H9 (cell line): ENCODE measurements around the gene NFU1. TPM values are rescaled to one million over a fixed set of nuclear protein-coding genes. Genes with fewer than 3 reads are reported as not detected.

ENCODE experiments used
- DNase-seq: peaks from one replicate; pipeline ENCODE4 v3.0.0-alpha.2; 2017
- H2AFZ ChIP-seq: one replicate; pipeline ENCODE4 v1.6.1; 2013; ENCODE audit warnings: mild to moderate bottlenecking, low read length, control low read depth, moderate library complexity
- H2AK5ac ChIP-seq: 2 replicates; pipeline ENCODE4 v1.6.1; 2013; ENCODE audit warnings: low read length, control low read depth, mixed read lengths; ENCODE audit not compliant: insufficient read length
- H2BK120ac ChIP-seq: one replicate; pipeline ENCODE4 v1.6.1; 2013; ENCODE audit warnings: low read depth, mild to moderate bottlenecking, low read length, control low read depth, inconsistent platforms; ENCODE audit not compliant: poor library complexity, severe bottlenecking
- H2BK12ac ChIP-seq: 2 replicates; pipeline ENCODE4 v1.6.1; 2013; ENCODE audit warnings: low read length, control low read depth, mixed read lengths, low read depth; ENCODE audit not compliant: insufficient read length
- H2BK15ac ChIP-seq: 2 replicates; pipeline ENCODE4 v1.6.1; 2013; ENCODE audit warnings: low read depth, low read length, control low read depth
- H2BK20ac ChIP-seq: one replicate; pipeline ENCODE4 v1.6.1; 2013; ENCODE audit warnings: low read depth, mild to moderate bottlenecking, low read length, control low read depth, inconsistent platforms; ENCODE audit not compliant: poor library complexity, severe bottlenecking
- H2BK5ac ChIP-seq: 2 replicates; pipeline ENCODE4 v1.6.1; 2013; ENCODE audit warnings: low read length, control low read depth, mixed read lengths; ENCODE audit not compliant: insufficient read length
- H3K14ac ChIP-seq: 2 replicates; pipeline ENCODE4 v1.6.1; 2013; ENCODE audit warnings: low read length, control low read depth; ENCODE audit not compliant: insufficient read depth
- H3K18ac ChIP-seq: 2 replicates; pipeline ENCODE4 v1.6.1; 2013; ENCODE audit warnings: low read depth, mild to moderate bottlenecking, mixed read lengths, low read length, control low read depth; ENCODE audit not compliant: insufficient read length
- H3K23ac ChIP-seq: 2 replicates; pipeline ENCODE4 v1.6.1; 2013; ENCODE audit warnings: low read length, control low read depth, mixed read lengths, low read depth; ENCODE audit not compliant: insufficient read length
- H3K23me2 ChIP-seq: 2 replicates; pipeline ENCODE4 v1.6.1; 2013; ENCODE audit warnings: low read depth, mild to moderate bottlenecking, mixed read lengths, low read length, control low read depth; ENCODE audit not compliant: insufficient read length, poor library complexity, severe bottlenecking
- H3K27ac ChIP-seq: 2 replicates; pipeline ENCODE4 v1.5.1; 2013; ENCODE audit warnings: low read length, control low read depth, mixed read lengths, low read depth; ENCODE audit not compliant: insufficient read length
- H3K27me3 ChIP-seq: 2 replicates; pipeline ENCODE4 v1.6.1; 2013; ENCODE audit warnings: low read length, control low read depth, inconsistent platforms; ENCODE audit not compliant: insufficient read depth
- H3K4ac ChIP-seq: 2 replicates; pipeline ENCODE4 v1.6.1; 2013; ENCODE audit warnings: low read depth, mild to moderate bottlenecking, control low read depth, inconsistent platforms, low read length, moderate library complexity
- H3K4me1 ChIP-seq: 2 replicates; pipeline ENCODE4 v1.6.1; 2013; ENCODE audit warnings: low read length, control low read depth, inconsistent platforms; ENCODE audit not compliant: insufficient read depth
- H3K4me2 ChIP-seq: 2 replicates; pipeline ENCODE4 v1.6.1; 2013; ENCODE audit warnings: low read length, control low read depth, mixed read lengths; ENCODE audit not compliant: insufficient read length, insufficient read depth
- H3K56ac ChIP-seq: 2 replicates; pipeline ENCODE4 v1.6.1; 2013; ENCODE audit warnings: low read depth, mild to moderate bottlenecking, mixed read lengths, low read length, control low read depth; ENCODE audit not compliant: insufficient read length
- H3K79me1 ChIP-seq: 2 replicates; pipeline ENCODE4 v1.6.1; 2013; ENCODE audit warnings: low read depth, mild to moderate bottlenecking, moderate library complexity, low read length, control low read depth, inconsistent platforms; ENCODE audit not compliant: insufficient read depth, poor library complexity, severe bottlenecking
- H3K79me2 ChIP-seq: 2 replicates; pipeline ENCODE4 v1.6.1; 2013; ENCODE audit warnings: low read length, control low read depth, inconsistent platforms; ENCODE audit not compliant: insufficient read depth
- H3K9ac ChIP-seq: 2 replicates; pipeline ENCODE4 v1.6.1; 2013; ENCODE audit warnings: low read length, control low read depth, mixed read lengths; ENCODE audit not compliant: insufficient read length; ENCODE audit errors: extremely low read depth
- H3K9me3 ChIP-seq: one replicate; pipeline ENCODE4 v1.6.1; 2013; ENCODE audit warnings: low read depth, low read length, inconsistent platforms; ENCODE audit not compliant: control insufficient read depth
- H3T11ph ChIP-seq: one replicate; pipeline ENCODE4 v1.6.1; 2013; ENCODE audit warnings: mild to moderate bottlenecking, low read length, control low read depth, inconsistent platforms
- H4K20me1 ChIP-seq: one replicate; pipeline ENCODE4 v1.6.1; 2013; ENCODE audit not compliant: control insufficient read depth, insufficient read length, insufficient read depth
- H4K5ac ChIP-seq: 2 replicates; pipeline ENCODE4 v1.6.1; 2013; ENCODE audit warnings: low read depth, mild to moderate bottlenecking, mixed read lengths, low read length, control low read depth; ENCODE audit not compliant: insufficient read length
- H4K8ac ChIP-seq: replicated peaks from 2 replicates; pipeline ENCODE4 v1.6.1; 2013; ENCODE audit warnings: low read length, control low read depth, mixed read lengths, low read depth; ENCODE audit not compliant: insufficient read length
- H4K91ac ChIP-seq: 2 replicates; pipeline ENCODE4 v1.6.1; 2013; ENCODE audit warnings: low read depth, mild to moderate bottlenecking, moderate library complexity, mixed read lengths, low read length, control low read depth; ENCODE audit not compliant: insufficient read length
- H3K27ac Mint-ChIP-seq, 3 experiments: 2 replicates in 2 of 3; 3 replicates in 1 of 3; pipeline ENCODE4 v1.8.0; 2020 to 2021; ENCODE audit warnings: mixed read lengths in 3 of 3, mild to moderate bottlenecking in 1 of 3, moderate library complexity in 1 of 3
- H3K27me3 Mint-ChIP-seq: 2 replicates; pipeline ENCODE4 v1.8.0; 2021; ENCODE audit warnings: low read depth, mild to moderate bottlenecking, moderate library complexity, mixed read lengths
- H3K36me3 Mint-ChIP-seq, 3 experiments: 2 replicates in 2 of 3; 3 replicates in 1 of 3; pipeline ENCODE4 v1.8.0; 2020 to 2021; ENCODE audit warnings: low read depth in 3 of 3, mixed read lengths in 3 of 3; ENCODE audit not compliant: insufficient read depth in 1 of 3
- H3K4me1 Mint-ChIP-seq, 2 experiments: 2 replicates each; pipeline ENCODE4 v1.8.0; 2020; ENCODE audit warnings: mixed read lengths in 2 of 2
- H3K4me3 Mint-ChIP-seq, 2 experiments: 2 replicates in 1 of 2; 3 replicates in 1 of 2; pipeline ENCODE4 v1.8.0; 2020 to 2021; ENCODE audit warnings: mild to moderate bottlenecking in 2 of 2, mixed read lengths in 2 of 2, moderate library complexity in 1 of 2
- H3K9me3 Mint-ChIP-seq, 2 experiments: 2 replicates in 1 of 2; 3 replicates in 1 of 2; pipeline ENCODE4 v1.8.0; 2020; ENCODE audit warnings: mild to moderate bottlenecking in 2 of 2, mixed read lengths in 2 of 2, moderate library complexity in 1 of 2
- CTCF ChIP-seq: fragments of 200-600 bp; sonication (generic); conservative IDR thresholded peaks from 3 replicates; pipeline ENCODE4 v1.8.0; 2021; ENCODE audit warnings: antibody characterized with exemption, mild to moderate bottlenecking
- WGBS: extraction: QIAGEN DNeasy Blood & Tissue Kit; methylation state at CpG from one replicate; pipeline ENCODE4 v1.1.7; 2013; ENCODE audit warnings: missing lambda C conversion rate, low lambda C conversion rate, mixed read lengths; ENCODE audit not compliant: insufficient read length; ENCODE audit errors: extremely low coverage; 5-methylcytosine and 5-hydroxymethylcytosine counted together
- total RNA-seq: library from RNA; stranded (reverse); gene quantifications from 2 replicates; pipeline ENCODE4 v1.2.1, GENCODE V29; 2021

Gene NFU1
- total RNA-seq, 1 experiment from 2014 or later = 61.4 TPM

GRCh38 chr2:69369802-69370201 lies 67.4 kb downstream of the NFU1 start:
- peaks cover 41 to 67% (median 64%) of the 10 kb centered on the region in 3 experiments; a peak in 6 of 7 replicates for H3K36me3 Mint-ChIP-seq
- no peak overlapping the region for H3K18ac ChIP-seq
- H4K8ac ChIP-seq = no peak overlapping the region
- no peaks in the 10 kb centered on the region for H3K4me1 ChIP-seq
- WGBS = no CpG with 5 or more reads among the region's 1 CpG
- no peak overlapping the region for H4K5ac ChIP-seq
- H3K4me3 Mint-ChIP-seq = no peak overlapping the region
- 0 out of 4 replicates have a peak, but pooled peaks cover 0 to 4% of the 10 kb centered on the region in 2 experiments for H3K4me1 Mint-ChIP-seq
- no peak overlapping the region for H2BK120ac ChIP-seq
- no peak overlapping the region for H3K56ac ChIP-seq
- no peak overlapping the region for H3K4me2 ChIP-seq
- no peak overlapping the region for H2AFZ ChIP-seq
- peak overlapping the region in 1 of 3 experiments; percentile 54; a peak in 1 of 7 replicates for H3K27ac Mint-ChIP-seq
- no peak overlapping the region for H2BK20ac ChIP-seq
- no peak for TF ChIP-seq CTCF
- H4K91ac ChIP-seq = no peak overlapping the region
- no peaks in the 10 kb centered on the region for H3K79me1 ChIP-seq
- no peaks in the 10 kb centered on the region for H3K9me3 ChIP-seq
- no peak for DNase-seq
- H3K9ac ChIP-seq = no peak overlapping the region
- no peaks in the 10 kb centered on the region for H3K79me2 ChIP-seq
- no peak overlapping the region for H3K23ac ChIP-seq
- H3K23me2 ChIP-seq = no peaks in the 10 kb centered on the region
- no peaks in the 10 kb centered on the region for H3K9me3 Mint-ChIP-seq
- no peak overlapping the region for H2BK12ac ChIP-seq
- no peaks in the 10 kb centered on the region for H3K27me3 Mint-ChIP-seq
- H3T11ph ChIP-seq = no peak overlapping the region
- no peak overlapping the region for H2AK5ac ChIP-seq
- H2BK15ac ChIP-seq = no peak overlapping the region
- H3K4ac ChIP-seq = no peak overlapping the region
- no peak overlapping the region for H2BK5ac ChIP-seq
- no peak overlapping the region for H3K14ac ChIP-seq
- no peaks in the 10 kb centered on the region for H3K27me3 ChIP-seq
- no peak overlapping the region for H3K27ac ChIP-seq
- no peaks in the 10 kb centered on the region for H4K20me1 ChIP-seq
